Activated T-cell treated with anti-CD3 and anti-CD28 coated beads for 1 hour (primary cell): ENCODE measurements around the gene CCL18.
"Not testable (repeated sequence)": the region's sequence is repeated elsewhere in the genome, so short reads cannot be mapped to it uniquely, and the experiment has no call there.

ENCODE experiments used
- DNase-seq: peaks from one replicate; pipeline ENCODE4 v3.0.0-alpha.2; 2020; ENCODE audit warnings: low read depth

Gene CCL18, protein sequence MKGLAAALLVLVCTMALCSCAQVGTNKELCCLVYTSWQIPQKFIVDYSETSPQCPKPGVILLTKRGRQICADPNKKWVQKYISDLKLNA

DNA sequence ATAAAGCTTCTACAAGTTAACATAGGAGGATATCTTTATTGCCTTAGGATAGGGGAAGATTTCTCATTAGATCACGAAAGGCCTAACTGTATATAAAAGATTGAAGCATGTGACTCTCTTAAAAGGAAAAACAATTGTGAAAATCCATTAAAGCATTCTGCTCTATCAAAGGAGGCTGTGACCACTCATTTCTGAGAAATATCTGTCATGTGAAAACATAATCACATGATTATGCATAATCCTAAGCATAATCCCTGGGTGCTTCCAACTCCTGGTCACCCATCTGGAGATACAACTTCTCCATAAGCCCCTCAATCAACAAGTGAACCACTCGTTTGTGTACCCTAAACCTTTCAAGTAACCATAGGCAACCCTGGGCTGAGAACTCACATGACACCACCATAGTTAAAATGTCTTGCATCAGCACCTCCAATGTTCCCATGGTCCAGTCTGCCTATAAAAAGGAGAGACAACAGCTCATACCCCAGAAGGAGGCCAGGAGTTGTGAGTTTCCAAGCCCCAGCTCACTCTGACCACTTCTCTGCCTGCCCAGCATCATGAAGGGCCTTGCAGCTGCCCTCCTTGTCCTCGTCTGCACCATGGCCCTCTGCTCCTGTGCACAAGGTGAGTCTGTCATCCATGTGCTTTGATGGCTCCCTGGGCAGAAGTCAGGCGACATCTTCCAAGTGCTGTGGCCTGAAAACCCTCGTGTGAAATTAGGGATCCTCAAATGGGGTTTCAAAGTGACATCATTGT lies at the start of gene CCL18:
Gene CCL18, plus strand, starts transcription at position 487 of the 756 bp plus-strand sequence. Its CDS starts 71 bp downstream, at position 558.
- no peak for DNase-seq

- no peak for DNase-seq
Observed at GRCh38 chr17:36014946-36015345, 49.1 kb upstream of the CCL18 start.

DNA sequence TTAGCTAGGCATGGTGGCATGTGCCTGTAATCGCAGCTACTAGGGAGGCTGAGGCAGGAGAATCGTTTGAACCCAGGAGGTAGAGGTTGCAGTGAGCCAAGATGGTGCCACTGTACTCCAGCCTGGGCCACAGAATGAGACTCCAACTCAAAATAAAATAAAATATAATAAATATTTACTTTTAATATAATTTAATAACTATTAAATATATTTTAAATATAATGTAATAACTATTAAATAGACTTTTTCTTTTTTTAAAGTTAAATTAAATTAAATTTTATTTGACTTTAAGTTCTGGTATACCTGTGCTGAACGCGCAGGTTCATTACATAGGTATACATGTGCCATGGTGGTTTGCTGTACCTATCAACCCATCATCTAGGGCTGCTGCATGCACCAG lies 48.2 kb upstream of the CCL18 start:
- not testable (repeated sequence) for DNase-seq

DNA sequence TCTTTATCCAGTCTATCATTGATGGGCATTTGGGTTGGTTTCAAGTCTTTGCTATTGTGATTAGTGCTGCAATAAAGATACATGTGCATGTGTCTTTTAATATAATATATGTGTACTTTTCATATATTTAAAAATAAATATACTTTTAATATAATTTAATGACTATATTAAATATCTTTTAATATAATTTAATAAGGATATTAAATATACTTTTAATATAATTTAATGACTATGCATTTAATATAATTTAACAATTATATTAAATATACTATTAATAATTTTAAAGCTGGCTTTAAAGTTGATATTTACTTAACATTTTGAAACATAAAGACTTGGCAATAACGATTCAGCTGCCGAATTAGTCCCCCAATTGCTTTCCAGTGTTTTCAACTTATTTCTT lies 47.5 kb upstream of the CCL18 start:
- no peak for DNase-seq

DNA sequence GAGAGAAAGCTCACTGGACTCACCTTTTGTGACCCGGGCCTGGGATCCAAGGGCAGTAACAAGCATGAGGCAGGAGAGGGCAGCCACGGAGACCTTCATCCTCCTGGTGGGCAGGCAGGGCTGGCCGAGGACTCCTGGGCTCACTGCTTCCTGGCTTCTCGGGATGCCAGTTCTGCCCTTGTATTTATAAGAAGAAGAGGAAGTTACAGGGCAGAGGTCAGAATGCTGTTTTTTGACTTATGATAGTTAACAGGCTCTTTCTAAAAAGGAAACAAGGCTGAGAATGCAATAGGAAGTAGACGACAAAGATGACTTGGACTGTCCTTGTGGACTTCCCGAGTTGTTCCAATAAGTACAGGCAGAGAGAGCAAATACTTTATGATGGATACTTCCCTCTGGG lies 46.3 kb upstream of the CCL18 start, which contains the start of gene CCL23:
Gene CCL23, minus strand, starts transcription at position 174 of the 400 bp plus-strand sequence. Its CDS starts 75 bp downstream, at position 99.
- DNase-seq: no peak

- DNase-seq: no peak
Observed at GRCh38 chr17:36019423-36019822, 44.6 kb upstream of the CCL18 start.

GRCh38 chr17:36024106-36024869 lies 39.8 kb upstream of the CCL18 start:
- no peak for DNase-seq

DNA sequence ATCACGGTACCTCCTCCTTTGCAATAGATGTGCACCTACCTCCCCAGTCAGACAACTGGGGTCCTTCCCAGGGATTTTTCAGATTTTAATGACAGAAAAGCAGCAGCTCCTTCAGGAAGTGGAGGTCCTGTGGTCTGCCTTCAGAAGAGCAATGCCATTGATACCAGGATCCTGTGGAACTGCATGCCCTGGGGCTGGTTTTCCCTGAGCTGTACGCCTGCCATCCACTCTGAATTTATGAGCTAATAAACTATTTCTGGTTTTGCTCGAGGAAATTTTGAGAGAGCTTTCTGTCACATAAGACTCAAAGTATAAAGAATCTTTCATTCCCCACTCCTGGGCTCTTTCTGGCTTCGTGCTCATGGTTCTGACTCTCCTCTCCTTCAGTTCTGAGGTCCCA lies 36.3 kb upstream of the CCL18 start:
- DNase-seq: no peak

GRCh38 chr17:36030956-36031355 lies 33.1 kb upstream of the CCL18 start:
- DNase-seq: no peak

DNA sequence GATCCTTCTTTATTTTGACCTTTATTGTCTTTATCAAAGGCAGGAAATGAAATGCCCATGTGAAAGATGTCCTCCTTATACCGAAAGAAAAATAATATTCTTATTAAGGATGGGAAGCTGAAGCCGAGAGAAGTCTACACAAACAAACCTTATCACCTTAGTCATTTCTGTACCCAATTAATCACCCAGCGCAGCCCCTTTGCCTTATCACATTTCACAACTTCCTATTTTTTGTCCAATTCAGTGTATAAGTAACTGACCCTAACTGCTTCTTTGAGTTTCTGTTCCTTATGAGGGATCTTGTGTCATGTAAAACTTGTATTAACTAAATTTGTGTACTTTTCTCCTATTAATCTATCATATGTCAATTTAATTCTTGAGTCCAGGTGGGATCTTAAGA lies 29.9 kb upstream of the CCL18 start:
- DNase-seq: no peak

- DNase-seq: no peak
Observed at GRCh38 chr17:36036235-36036634, 27.8 kb upstream of the CCL18 start.

GRCh38 chr17:36048066-36048465 lies 16.0 kb upstream of the CCL18 start:
- no peak for DNase-seq

DNA sequence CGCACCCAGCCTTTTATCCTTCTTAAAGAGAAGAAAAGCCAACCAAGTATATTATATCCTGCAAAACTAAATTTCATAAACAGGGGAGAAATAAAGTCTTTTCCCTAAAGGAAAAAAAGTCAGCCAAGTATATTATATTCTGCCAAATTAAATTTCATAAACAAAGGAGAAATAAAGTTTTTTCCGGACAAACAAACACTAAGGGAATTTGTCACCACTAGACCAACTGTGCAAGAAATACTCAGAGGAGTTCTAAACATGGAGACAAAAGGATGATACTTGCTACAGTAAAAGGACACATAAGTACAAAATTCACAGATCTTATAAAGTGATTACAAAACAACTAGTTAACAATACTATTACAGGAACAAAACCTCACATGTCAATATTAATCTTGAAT lies 14.4 kb upstream of the CCL18 start:
- DNase-seq: no peak

- DNase-seq: no peak
Observed at GRCh38 chr17:36055171-36055570, 8.9 kb upstream of the CCL18 start.

GRCh38 chr17:36055921-36056520 lies 8.1 kb upstream of the CCL18 start:
- DNase-seq: no peak

DNA sequence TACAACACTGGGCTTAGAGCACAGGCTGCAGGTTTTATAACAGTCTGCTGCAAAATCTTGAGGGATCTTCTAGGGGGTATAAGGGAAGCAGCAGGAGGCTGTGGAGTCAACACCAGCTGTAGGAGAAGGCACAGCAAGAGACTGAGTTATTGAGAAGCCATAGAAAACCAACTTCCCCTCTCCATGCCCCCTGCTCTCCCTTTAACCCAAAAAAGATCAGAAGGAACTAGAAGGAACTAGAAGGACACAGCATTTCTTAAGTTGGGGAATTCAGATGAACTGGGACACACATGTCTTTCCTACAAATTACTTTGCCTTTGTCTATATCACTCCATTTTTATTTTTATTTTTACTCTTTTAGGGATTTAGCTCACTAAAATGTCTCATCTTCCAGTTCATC lies 6.2 kb upstream of the CCL18 start:
- no peak for DNase-seq

GRCh38 chr17:36059406-36059805 lies 4.7 kb upstream of the CCL18 start:
- DNase-seq: no peak

DNA sequence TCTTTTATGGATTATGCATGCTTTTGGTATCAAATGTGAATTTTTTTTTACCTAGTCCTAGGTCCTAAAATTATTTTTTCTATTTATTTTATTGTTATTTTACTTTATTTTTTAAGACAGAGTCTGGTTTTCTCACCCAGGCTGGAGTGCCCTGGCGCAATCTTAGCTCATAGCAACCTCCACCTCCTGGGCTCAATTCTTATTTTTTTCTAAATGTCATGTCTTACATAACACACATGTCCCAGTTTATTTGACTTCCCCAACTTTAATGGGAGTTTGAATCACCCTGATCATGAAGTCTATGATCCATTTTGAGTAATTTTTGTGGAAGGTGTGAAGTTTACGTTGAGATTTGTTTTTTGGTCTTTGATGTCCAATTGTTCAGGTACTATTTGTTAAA lies 3.3 kb upstream of the CCL18 start:
- DNase-seq: no peak

- DNase-seq: no peak
Observed at GRCh38 chr17:36066365-36066985, 2.4 kb downstream of the CCL18 start.

GRCh38 chr17:36068524-36068923 lies 4.5 kb downstream of the CCL18 start:
- DNase-seq: no peak

DNA sequence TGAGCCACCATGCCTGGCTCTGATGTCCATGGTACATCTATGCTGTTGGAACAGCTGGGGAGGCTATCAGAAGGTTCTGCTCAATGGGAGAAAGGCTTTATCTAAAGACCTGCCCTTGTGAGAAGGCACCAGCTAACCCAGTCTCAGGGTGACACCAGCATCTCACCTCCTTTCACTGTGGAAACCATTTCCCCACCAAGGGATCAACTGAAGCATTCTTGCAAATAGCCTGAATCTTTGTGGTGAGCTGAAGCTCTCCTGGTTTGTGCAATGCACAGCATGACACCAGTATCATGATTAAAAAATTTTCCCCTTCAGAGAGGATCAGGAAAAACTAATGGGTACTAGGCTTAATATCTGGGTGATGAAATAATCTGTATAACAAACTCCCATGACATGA lies 5.1 kb downstream of the CCL18 start:
- no peak for DNase-seq

DNA sequence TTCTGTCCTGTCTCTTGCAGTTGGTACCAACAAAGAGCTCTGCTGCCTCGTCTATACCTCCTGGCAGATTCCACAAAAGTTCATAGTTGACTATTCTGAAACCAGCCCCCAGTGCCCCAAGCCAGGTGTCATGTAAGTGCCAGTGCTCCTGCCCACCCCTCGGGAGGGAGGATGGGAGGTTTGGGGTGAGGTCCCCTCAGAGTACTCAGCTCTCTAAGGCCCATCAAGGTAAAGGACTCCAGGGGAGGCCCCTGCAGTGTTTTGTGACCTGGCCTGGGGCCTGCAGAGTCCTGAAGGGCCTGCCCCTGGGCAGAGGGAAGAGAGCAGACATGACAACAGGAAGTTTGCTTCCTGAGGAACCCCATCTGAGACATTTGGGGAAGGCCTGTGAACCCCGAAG lies 6.4 kb downstream of the CCL18 start:
- DNase-seq: no peak
